H1 (cell line): Measurements from ENCODE around the gene KANSL1L. TPM values are rescaled to one million over a fixed set of nuclear protein-coding genes. Genes with fewer than 3 reads are reported as not detected.

Source experiments
- CTCF ChIA-PET: fragments of 300-600 bp; sonication (Branson Sonifier 250); formaldehyde crosslinking; loops from one replicate; lab custom pipeline; 2021; ENCODE audit not compliant: partially characterized antibody; lab: Charles Lee
- POLR2A ChIA-PET: fragments of 300-600 bp; sonication (Branson Sonifier 250); formaldehyde crosslinking; loops from one replicate; lab custom pipeline; 2021; ENCODE audit warnings: inconsistent platforms; ENCODE audit not compliant: partially characterized antibody; lab: Charles Lee
- DNase-seq, 2 experiments: peaks; one replicate each; pipeline versions ENCODE4 v3.0.0 to v3.0.0-alpha.2; 2010 to 2022; ENCODE audit warnings: low spot score in 2 of 2, low read depth in 1 of 2, mixed read lengths in 1 of 2
- FAIRE-seq: peaks from 2 replicates; lab custom pipeline; 2011; peaks lifted over from hg19 to GRCh38; lab: Jason Lieb, UNC
- H2AFZ ChIP-seq: 2 replicates; pipeline ENCODE4 v1.8.1; 2012; ENCODE audit warnings: low read length, inconsistent platforms
- H2AK5ac ChIP-seq: 2 replicates; pipeline ENCODE4 v1.6.1; 2013; ENCODE audit warnings: low read depth, low read length
- H2BK120ac ChIP-seq: replicated peaks from 2 replicates; pipeline ENCODE3; 2013; ENCODE audit warnings: low read depth, low read length, inconsistent platforms
- H2BK12ac ChIP-seq: 2 replicates; pipeline ENCODE4 v1.6.1; 2013; ENCODE audit warnings: low read depth, low read length
- H2BK15ac ChIP-seq: 2 replicates; pipeline ENCODE4 v1.6.1; 2013; ENCODE audit warnings: low read length
- H2BK20ac ChIP-seq: 2 replicates; pipeline ENCODE4 v1.6.1; 2013; ENCODE audit warnings: low read length
- H2BK5ac ChIP-seq: 2 replicates; pipeline ENCODE4 v1.6.1; 2013; ENCODE audit warnings: low read depth, low read length
- H3K14ac ChIP-seq: 2 replicates; pipeline ENCODE4 v1.6.1; 2013; ENCODE audit warnings: inconsistent platforms; ENCODE audit not compliant: insufficient read length
- H3K18ac ChIP-seq: 2 replicates; pipeline ENCODE4 v1.6.1; 2013; ENCODE audit warnings: low read length; ENCODE audit errors: extremely low read depth
- H3K23ac ChIP-seq: 2 replicates; pipeline ENCODE4 v1.6.1; 2013; ENCODE audit warnings: inconsistent platforms; ENCODE audit not compliant: insufficient read length
- H3K23me2 ChIP-seq: 2 replicates; pipeline ENCODE4 v1.6.1; 2013; ENCODE audit warnings: low read depth, low read length
- H3K27ac ChIP-seq: 2 replicates; pipeline ENCODE4 v1.6.1; 2011; ENCODE audit warnings: low read depth, low read length, inconsistent platforms
- H3K27me3 ChIP-seq, 4 experiments: replicated peaks in 1 of 4; 1 replicate in 1 of 4; 2 replicates in 3 of 4; pipeline versions ENCODE4 v1.6.1 to v1.8.1; 2011 to 2013; ENCODE audit warnings: low read length in 3 of 4, mild to moderate bottlenecking in 3 of 4, inconsistent platforms in 2 of 4, mixed read lengths in 2 of 4, moderate library complexity in 1 of 4; ENCODE audit not compliant: control insufficient read depth in 3 of 4, insufficient read depth in 3 of 4; ENCODE audit errors: extremely low read depth in 1 of 4
- H3K36me3 ChIP-seq, 4 experiments: 2 replicates each; pipeline versions ENCODE4 v1.6.1 to v1.8.1; 2011 to 2013; ENCODE audit warnings: mild to moderate bottlenecking in 4 of 4, low read length in 3 of 4, moderate library complexity in 2 of 4, control low read depth in 1 of 4, inconsistent platforms in 1 of 4; ENCODE audit not compliant: insufficient read depth in 4 of 4, control insufficient read depth in 2 of 4
- H3K4ac ChIP-seq: replicated peaks from 2 replicates; pipeline ENCODE3; 2013; ENCODE audit warnings: low read length, low read depth, mixed read lengths, inconsistent platforms; ENCODE audit not compliant: insufficient read length
- H3K4me1 ChIP-seq, 4 experiments: replicated peaks in 1 of 4; 1 replicate in 1 of 4; 2 replicates in 3 of 4; pipeline versions ENCODE4 v1.6.1 to v1.8.1; 2011 to 2013; ENCODE audit warnings: low read length in 3 of 4, inconsistent platforms in 2 of 4, mixed read lengths in 1 of 4; ENCODE audit not compliant: insufficient read depth in 4 of 4, control insufficient read depth in 3 of 4
- H3K4me2 ChIP-seq, 2 experiments: 2 replicates each; pipeline versions ENCODE4 v1.6.1 to v1.8.1; 2011 to 2013; ENCODE audit warnings: low read depth in 2 of 2, low read length in 2 of 2, control low read depth in 1 of 2, inconsistent platforms in 1 of 2, mild to moderate bottlenecking in 1 of 2; ENCODE audit not compliant: insufficient read depth in 1 of 2
- H3K4me3 ChIP-seq, 4 experiments: fragments of 200-600, 300-600 bp in 1 of 4; sonication (generic), shearing (Covaris generic), sonication (Bioruptor Twin) in 1 of 4; 2 replicates each; pipeline versions ENCODE4 v1.5.1 to v1.8.1; 2011 to 2016; ENCODE audit warnings: low read length in 4 of 4, low read depth in 3 of 4, control low read depth in 2 of 4, inconsistent platforms in 2 of 4, mild to moderate bottlenecking in 2 of 4, mixed read lengths in 1 of 4, moderate library complexity in 1 of 4; ENCODE audit not compliant: insufficient read depth in 2 of 4; ENCODE audit errors: extremely low read depth in 1 of 4
- H3K56ac ChIP-seq: replicated peaks from 2 replicates; pipeline ENCODE3; 2013; ENCODE audit warnings: low read depth, mild to moderate bottlenecking, mixed read lengths, low read length, inconsistent platforms; ENCODE audit not compliant: insufficient read length
- H3K79me1 ChIP-seq: 2 replicates; pipeline ENCODE4 v1.6.1; 2013; ENCODE audit warnings: low read depth, low read length, control low read depth
- H3K79me2 ChIP-seq, 2 experiments: 2 replicates each; pipeline versions ENCODE4 v1.6.1 to v1.8.1; 2012 to 2013; ENCODE audit warnings: low read length in 2 of 2, mild to moderate bottlenecking in 2 of 2, inconsistent platforms in 1 of 2; ENCODE audit not compliant: insufficient read depth in 2 of 2, control insufficient read depth in 1 of 2
- H3K9ac ChIP-seq, 4 experiments: replicated peaks in 1 of 4; 1 replicate in 1 of 4; 2 replicates in 3 of 4; pipeline versions ENCODE4 v1.6.1 to v1.8.1; 2011 to 2013; ENCODE audit warnings: low read depth in 3 of 4, low read length in 3 of 4, control low read depth in 2 of 4, mild to moderate bottlenecking in 2 of 4, moderate library complexity in 2 of 4, inconsistent platforms in 1 of 4; ENCODE audit errors: extremely low read depth in 1 of 4
- H3K9me3 ChIP-seq, 2 experiments: 2 replicates each; pipeline versions ENCODE4 v1.6.1 to v1.8.1; 2012 to 2013; ENCODE audit warnings: mild to moderate bottlenecking in 2 of 2, moderate library complexity in 2 of 2, control low read depth in 1 of 2, inconsistent platforms in 1 of 2, low read depth in 1 of 2, low read length in 1 of 2, mixed read lengths in 1 of 2; ENCODE audit not compliant: insufficient read depth in 2 of 2
- H4K20me1 ChIP-seq, 2 experiments: replicated peaks in 1 of 2; 2 replicates each; pipeline versions ENCODE3 to v1.8.1; 2011 to 2013; ENCODE audit warnings: inconsistent platforms in 2 of 2, low read length in 2 of 2, mild to moderate bottlenecking in 1 of 2; ENCODE audit not compliant: insufficient read depth in 2 of 2, control insufficient read depth in 1 of 2
- H4K5ac ChIP-seq: 2 replicates; pipeline ENCODE4 v1.6.1; 2013; ENCODE audit warnings: low read length, low read depth, mixed read lengths, inconsistent platforms; ENCODE audit not compliant: insufficient read length
- H4K8ac ChIP-seq: 2 replicates; pipeline ENCODE4 v1.8.0; 2013; ENCODE audit warnings: mild to moderate bottlenecking, moderate library complexity, low read length, inconsistent platforms; ENCODE audit not compliant: insufficient read depth; ENCODE audit errors: extremely low read depth
- H4K91ac ChIP-seq: replicated peaks from 2 replicates; pipeline ENCODE3; 2013; ENCODE audit warnings: low read length, mixed read lengths, inconsistent platforms; ENCODE audit not compliant: insufficient read length
- CEBPB ChIP-seq: IDR thresholded peaks from 2 replicates; pipeline ENCODE4 v1.6.1; 2012; ENCODE audit warnings: low read depth, low read length
- CHD1 ChIP-seq: IDR thresholded peaks from 2 replicates; pipeline ENCODE4 v1.6.1; 2012; ENCODE audit warnings: low read depth, low read length, improper control_type of control experiment
- HDAC6 ChIP-seq: IDR thresholded peaks from one replicate; pipeline ENCODE4 v1.7.1; 2012; ENCODE audit warnings: low read depth, mild to moderate bottlenecking, inconsistent platforms, low read length, moderate library complexity
- POLR2A ChIP-seq, 2 experiments: IDR thresholded peaks; 1 replicate in 1 of 2; 2 replicates in 1 of 2; pipeline ENCODE4 v1.6.1; 2011; ENCODE audit warnings: low read depth in 2 of 2, low read length in 2 of 2, mild to moderate bottlenecking in 2 of 2; ENCODE audit errors: control extremely low read depth in 1 of 2
- RXRA ChIP-seq: IDR thresholded peaks from 2 replicates; pipeline ENCODE4 v1.6.1; 2011; ENCODE audit warnings: low read depth, mild to moderate bottlenecking, low read length, moderate library complexity; ENCODE audit not compliant: insufficient read depth
- SUZ12 ChIP-seq: fragments of 200-600 bp; sonication (generic); IDR thresholded peaks from 2 replicates; pipeline ENCODE4 v1.6.1; 2012; ENCODE audit warnings: mild to moderate bottlenecking, inconsistent platforms, low read length, moderate library complexity, mixed read lengths
- WGBS, 2 experiments: shearing (Covaris generic) in 1 of 2; methylation state at CpG; one replicate each; pipeline versions ENCODE4 v1.1.6 to v1.1.7; 2013 to 2015; ENCODE audit warnings: low lambda C conversion rate in 2 of 2, mixed read lengths in 2 of 2, inconsistent platforms in 1 of 2, low coverage in 1 of 2, missing lambda C conversion rate in 1 of 2; ENCODE audit not compliant: insufficient replicate concordance in 2 of 2, insufficient coverage in 1 of 2, insufficient read length in 1 of 2; ENCODE audit errors: extremely low coverage in 1 of 2, missing lambda C conversion rate in 1 of 2; 5-methylcytosine and 5-hydroxymethylcytosine counted together
- polyA plus RNA-seq, 7 experiments: library from polyadenylated mRNA; depleted of rRNA in 3 of 7; stranded (reverse) in 5 of 7; unstranded in 2 of 7; fragments of >200 nt in 5 of 7; fragments of 200-250 nt in 2 of 7; gene quantifications; 1 replicate in 5 of 7; 2 replicates in 1 of 7; 4 replicates in 1 of 7; pipeline versions ENCODE4 v1.2.1 to v1.2.3, GENCODE V29; 2011 to 2013; ENCODE audit warnings: missing spikeins in 2 of 7, mixed read lengths in 2 of 7
- total RNA-seq: library from RNA; stranded (reverse); fragmentation: NEBNext Ultra II Directional; extraction: Animal tissue kit (Norgen Biotek cat#: 25700); gene quantifications from 2 replicates; pipeline ENCODE4 v1.2.1, GENCODE V29; 2021

KANSL1L gene
- total and polyA plus RNA-seq, 2 of the 8 experiments (the other 6 are each of a cell fraction or from before 2014, with no cell fraction given): 5.4 to 17.2 TPM

DNA sequence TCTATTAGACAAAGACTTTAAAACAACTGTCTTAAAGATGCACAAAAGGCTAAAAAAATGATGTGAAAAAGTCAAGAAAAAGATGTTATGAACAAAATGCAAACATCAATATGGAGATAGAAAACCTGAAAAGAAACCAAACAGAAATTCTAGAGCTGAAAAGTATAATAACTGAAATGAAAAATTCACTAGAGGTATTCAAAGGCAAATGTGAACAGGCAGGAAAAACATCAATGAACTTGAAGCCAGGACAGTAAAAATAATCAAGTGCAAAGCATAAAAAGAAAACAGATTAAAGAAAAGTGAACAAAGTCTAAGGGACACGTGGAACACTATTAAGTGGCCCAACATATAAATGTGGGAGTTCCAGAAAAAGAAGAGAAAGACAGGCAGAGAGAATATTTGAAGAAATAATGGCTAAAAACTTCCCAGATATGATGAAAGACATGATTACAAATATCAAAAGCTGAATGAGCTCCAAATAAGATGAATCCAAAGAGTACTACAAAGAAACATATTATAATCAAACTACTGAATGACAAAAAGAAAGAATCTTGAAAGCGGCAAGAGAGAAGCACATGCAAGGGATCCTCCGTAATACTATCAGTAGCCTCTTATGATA lies 57.5 kb downstream of the KANSL1L start:
- no peak for DNase-seq
- Histone ChIP-seq H2BK5ac (no peak overlapping the region), H2BK12ac (no peak overlapping the region), H3K4me1 (no peaks in the 10 kb centered on the region), H3K9ac (no peak overlapping the region), H3K4me2 (no peak overlapping the region), H3K4ac (no peak overlapping the region), H2AFZ (no peak overlapping the region), H3K79me2 (peaks cover 0 to 5% of the 10 kb centered on the region in 2 experiments; a peak in 1 of 4 replicates), H2BK120ac (no peak overlapping the region), H3K79me1 (peaks cover 4% of the 10 kb centered on the region), H3K27me3 (no peaks in the 10 kb centered on the region), H4K5ac (no peak overlapping the region), H3K4me3 (no peak overlapping the region), H3K23me2 (no peaks in the 10 kb centered on the region), H3K27ac (no peak overlapping the region), H3K18ac (no peak overlapping the region), H2AK5ac (no peak overlapping the region), H3K56ac (no peak overlapping the region), H4K20me1 (no peaks in the 10 kb centered on the region), H3K23ac (no peak overlapping the region), H4K8ac (no peak overlapping the region), H2BK20ac (no peak overlapping the region), H3K9me3 (no peaks in the 10 kb centered on the region), H4K91ac (no peak overlapping the region), H3K36me3 (no peaks in the 10 kb centered on the region), H3K14ac (no peak overlapping the region), H2BK15ac (no peak overlapping the region)
- ChIA-PET CTCF (no interaction called here), POLR2A (no interaction called here)
- TF ChIP-seq CHD1: no peak
- TF ChIP-seq RXRA: no peak
- no peak for TF ChIP-seq POLR2A (IDR thresholded peaks at IDR 0.05; ENCODE audit: control extremely low read depth in 1 of 2, low read depth in 2 of 2, low read length in 2 of 2)
- no peak for TF ChIP-seq CEBPB
- TF ChIP-seq SUZ12: no peak
- TF ChIP-seq HDAC6: no peak
- WGBS, 2 experiments: 86% methylated on average over 3 of the region's 3 CpGs; no CpG with 5 or more reads in 1 of the 2 experiments
- no peak for FAIRE-seq
